GM20000 (cell line): ENCODE measurements around the gene LDLRAP1.

ENCODE experiments used
- DNase-seq: peaks from one replicate; pipeline ENCODE4 v3.0.0; 2012; ENCODE audit warnings: low spot score
- CTCF ChIP-seq: IDR thresholded peaks from 2 replicates; pipeline ENCODE4 v1.5.1; 2012; ENCODE audit warnings: mild to moderate bottlenecking, control low read depth; ENCODE audit errors: extremely low read depth, missing control alignments

The LDLRAP1 gene

DNA sequence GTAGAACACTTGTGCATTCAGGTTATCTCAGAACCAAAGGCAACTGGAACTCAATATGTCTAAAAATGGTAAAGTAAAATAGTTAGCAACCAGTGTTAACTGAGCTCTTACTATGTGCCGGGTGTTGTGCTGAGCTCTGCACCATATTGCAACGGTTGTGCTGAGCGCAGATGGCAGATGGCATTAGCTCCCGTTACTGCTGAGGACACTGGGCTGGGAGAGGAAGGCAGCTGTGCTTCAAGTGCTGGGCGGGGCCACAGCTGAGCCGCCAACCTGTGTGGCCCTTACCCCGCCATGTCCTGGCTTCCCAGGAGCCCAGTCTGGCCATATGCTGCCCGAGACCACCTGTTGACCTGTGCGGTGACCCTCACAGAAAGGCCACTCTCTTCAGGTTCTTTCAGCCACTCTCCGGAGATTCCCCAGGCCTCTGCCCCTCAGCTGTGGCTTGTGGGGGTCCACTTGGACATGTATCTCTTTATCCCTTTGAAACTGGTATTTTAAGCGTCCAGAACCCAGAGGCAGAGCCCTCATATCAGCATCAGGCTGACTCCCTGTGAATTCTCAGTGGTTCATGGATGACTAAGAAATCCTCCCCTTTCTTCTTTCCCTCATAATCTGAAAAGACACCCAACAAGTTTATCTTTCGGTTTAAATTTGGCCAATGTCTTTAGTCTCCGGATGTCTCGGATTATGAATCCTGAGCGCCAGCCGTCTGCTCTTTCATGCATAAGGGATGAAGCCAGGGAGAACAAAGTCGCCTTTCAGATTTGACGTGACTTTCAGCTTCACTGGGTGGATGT is 26.4 kb downstream of the LDLRAP1 start:
- DNase-seq = no peak
- no peak for TF ChIP-seq CTCF

- TF ChIP-seq CTCF = no peak
- no peak for DNase-seq
Observed at GRCh38 chr1:25570798-25571521, 27.6 kb downstream of the LDLRAP1 start.

- no peak for TF ChIP-seq CTCF
- no peak for DNase-seq
Observed at GRCh38 chr1:25571522-25571970, 28.1 kb downstream of the LDLRAP1 start.

DNA sequence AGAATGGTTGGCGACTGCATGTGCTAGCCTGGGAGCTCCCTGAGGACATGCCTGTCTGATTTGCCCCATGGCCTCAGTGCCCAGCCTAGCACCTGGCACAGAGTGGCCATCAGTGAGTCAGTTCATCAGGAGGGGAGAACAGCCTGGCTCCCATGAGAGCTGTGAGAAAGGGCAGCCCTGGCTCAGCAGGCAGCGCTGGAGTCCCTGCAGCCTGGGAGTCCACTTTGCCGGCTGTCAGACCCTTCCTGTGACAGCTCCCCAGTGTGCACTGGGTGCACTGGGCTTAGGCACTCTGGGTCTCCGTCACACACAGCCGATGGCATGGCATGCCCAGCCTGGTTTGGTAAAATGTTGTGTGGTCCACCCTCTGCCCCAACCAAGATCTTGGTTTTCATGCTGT is 28.7 kb downstream of the LDLRAP1 start:
- no peak for DNase-seq
- TF ChIP-seq CTCF = no peak

- peak; percentile 72 for TF ChIP-seq CTCF
- peak; percentile 71 for DNase-seq
Observed at GRCh38 chr1:25572708-25573590, 29.5 kb downstream of the LDLRAP1 start.

DNA sequence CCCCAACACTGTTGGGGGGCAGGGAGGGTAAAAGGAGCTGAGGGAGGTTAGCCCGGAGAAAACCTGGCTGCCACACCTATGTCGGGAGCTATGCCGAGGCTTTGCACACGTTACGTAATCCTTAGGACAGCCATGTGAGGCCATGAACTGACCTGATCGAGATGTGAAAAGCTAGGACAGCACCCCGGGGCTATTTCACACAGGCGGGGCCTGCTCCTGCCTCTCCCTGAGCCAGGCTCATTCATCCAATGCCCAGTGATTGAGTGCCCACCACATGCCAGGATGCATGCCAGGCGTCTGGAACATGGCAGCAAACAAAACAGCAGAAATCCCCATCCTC is 30.2 kb downstream of the LDLRAP1 start:
- DNase-seq = no peak
- no peak for TF ChIP-seq CTCF

DNA sequence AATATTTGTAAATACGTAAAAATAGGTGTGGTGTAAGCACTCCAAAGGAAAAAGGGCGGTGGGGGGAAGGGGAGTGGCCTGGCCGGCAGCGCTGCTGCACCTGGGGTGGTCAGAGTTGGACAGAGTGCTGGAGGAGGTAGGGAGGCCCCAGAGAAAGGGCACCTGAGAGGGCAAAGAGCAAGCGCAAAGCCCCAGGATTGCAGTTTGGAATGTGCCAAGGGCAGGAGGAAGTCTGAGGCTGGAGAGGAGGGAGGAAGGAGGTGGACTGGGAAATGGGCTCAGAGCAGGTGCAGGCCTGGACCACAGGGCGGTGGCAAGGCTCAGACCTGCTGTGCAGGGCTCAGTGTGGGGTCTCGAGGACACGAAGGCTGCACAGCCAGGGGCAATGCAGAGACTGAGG is 30.6 kb downstream of the LDLRAP1 start:
- DNase-seq = no peak

More for the DNA sequence above, 30.6 kb downstream of the LDLRAP1 start:
- TF ChIP-seq CTCF = no peak
